Suprapubic skin (tissue), 4 donors: ENCODE measurements around the gene ABHD1.

Experiments used
- CTCF ChIP-seq, 2 donors: fragments of 200-600 bp in 1 of 2; fragments of 450-650 bp in 1 of 2; sonication (generic) in 1 of 2; IDR thresholded peaks; one replicate each; pipeline ENCODE4 v1.5.1; 2016 to 2019; ENCODE audit warnings: antibody characterized with exemption in 2 of 2, mild to moderate bottlenecking in 1 of 2, moderate library complexity in 1 of 2
- EP300 ChIP-seq: sonication (generic); formaldehyde crosslinking; IDR thresholded peaks from one replicate; pipeline ENCODE4 v1.6.1; 2017; ENCODE audit warnings: antibody characterized with exemption
- POLR2A ChIP-seq, 2 donors: fragments of 450-650 bp; IDR thresholded peaks; one replicate each; pipeline ENCODE4 v1.6.1; 2017; ENCODE audit warnings: antibody characterized with exemption in 2 of 2, mild to moderate bottlenecking in 2 of 2, moderate library complexity in 2 of 2
- POLR2AphosphoS5 ChIP-seq, 3 donors: sonication (generic); formaldehyde crosslinking; IDR thresholded peaks; one replicate each; pipeline ENCODE4 v1.6.1; 2017; ENCODE audit warnings: antibody characterized with exemption in 3 of 3

- TF ChIP-seq CTCF (IDR thresholded peaks at IDR 0.05) (no peak), EP300 (no peak), POLR2A (IDR thresholded peaks at IDR 0.05) (no peak), POLR2AphosphoS5 (IDR thresholded peaks at IDR 0.05) (no peak)
Observed at GRCh38 chr2:27131429-27131828, 7.8 kb downstream of the ABHD1 start.
